ENCODE results near the gene ACVRL1. TPM values are rescaled to one million over a fixed set of nuclear protein-coding genes. Genes with fewer than 3 reads are reported as not detected.

The ACVRL1 gene
- 35.1 and 46.5 TPM in 2 replicates for total RNA-seq

GRCh38 chr12:51907083-51907855 is at the start of gene ACVRL1:
Gene ACVRL1, plus strand, starts transcription at chr12:51907504. Its CDS starts 4,971 bp downstream, at chr12:51912475.

GRCh38 chr12:51887476-51888315 is 19.6 kb upstream of the ACVRL1 start, which contains the start of gene ANKRD33:
Gene ANKRD33, plus strand, starts transcription at chr12:51888103. Its CDS starts 84 bp downstream, at chr12:51888187.

GRCh38 chr12:51951199-51951842 is 44.0 kb downstream of the ACVRL1 start, which contains the start of gene ACVR1B:
Gene ACVR1B, plus strand, starts transcription at chr12:51951699. Its CDS starts 45 bp downstream, at chr12:51951744.

Other genes with a start within 250 kb of the ACVRL1 start
- gene FIGNL2, start 58.8 kb upstream of the ACVRL1 start, total RNA-seq, result under 0.01 and 0.28 TPM in 2 replicates
- under 0.01 and 0.38 TPM in 2 replicates for gene ANKRD33, start 19.4 kb upstream of the ACVRL1 start, total RNA-seq
- 11.8 and 12.3 TPM in 2 replicates for gene ACVR1B, start 44.2 kb downstream of the ACVRL1 start, total RNA-seq
- 2.7 and 9.0 TPM in 2 replicates for gene TAMALIN, start 99.4 kb downstream of the ACVRL1 start, total RNA-seq
- 6.5 and 12.7 TPM in 2 replicates for gene NR4A1, start 143.9 kb downstream of the ACVRL1 start, total RNA-seq
- gene ATG101, start 162.5 kb downstream of the ACVRL1 start, total RNA-seq, result 93.9 and 129 TPM in 2 replicates
- 0.19 TPM in 1 of 2 replicates, not detected in the other for gene SMIM41, start 172.2 kb downstream of the ACVRL1 start, total RNA-seq

Data from regular cardiac myocyte (primary cell).